Subcutaneous abdominal adipose tissue (tissue), 5 donors: Measurements from ENCODE around the gene CHST11.
"Not testable (repeated sequence)": the region's sequence is repeated elsewhere in the genome, so short reads cannot be mapped to it uniquely, and the experiment has no call there.

ENCODE experiments used
- H3K27ac ChIP-seq: one replicate; pipeline ENCODE4 v1.7.0; 2013; ENCODE audit warnings: low read depth, mild to moderate bottlenecking, inconsistent platforms, low read length, moderate library complexity
- H3K27me3 ChIP-seq, 5 donors: one replicate each; pipeline ENCODE4 v1.7.0; 2013; ENCODE audit warnings: low read length in 5 of 5, inconsistent platforms in 1 of 5; ENCODE audit not compliant: control insufficient read depth in 5 of 5, insufficient read depth in 4 of 5
- H3K36me3 ChIP-seq, 5 donors: one replicate each; pipeline ENCODE4 v1.7.0; 2013; ENCODE audit warnings: low read length in 5 of 5; ENCODE audit not compliant: control insufficient read depth in 5 of 5, insufficient read depth in 5 of 5
- H3K4me1 ChIP-seq, 5 donors: one replicate each; pipeline ENCODE4 v1.7.0; 2013; ENCODE audit warnings: low read length in 5 of 5, mild to moderate bottlenecking in 3 of 5, moderate library complexity in 1 of 5; ENCODE audit not compliant: control insufficient read depth in 5 of 5, insufficient read depth in 5 of 5
- H3K4me3 ChIP-seq, 5 donors: one replicate each; pipeline ENCODE4 v1.7.0; 2013; ENCODE audit warnings: low read length in 5 of 5, low read depth in 1 of 5
- H3K9ac ChIP-seq, 5 donors: one replicate each; pipeline ENCODE4 v1.7.0; 2013; ENCODE audit warnings: low read length in 5 of 5, mild to moderate bottlenecking in 4 of 5, moderate library complexity in 3 of 5
- H3K9me3 ChIP-seq, 5 donors: one replicate each; pipeline ENCODE4 v1.7.0; 2013; ENCODE audit warnings: low read length in 5 of 5; ENCODE audit not compliant: control insufficient read depth in 5 of 5
- donor health status: healthy.
- donor health status: healthy.
- donor health status: healthy.
- donor health status: healthy.
- donor health status: healthy.

CHST11 gene

DNA sequence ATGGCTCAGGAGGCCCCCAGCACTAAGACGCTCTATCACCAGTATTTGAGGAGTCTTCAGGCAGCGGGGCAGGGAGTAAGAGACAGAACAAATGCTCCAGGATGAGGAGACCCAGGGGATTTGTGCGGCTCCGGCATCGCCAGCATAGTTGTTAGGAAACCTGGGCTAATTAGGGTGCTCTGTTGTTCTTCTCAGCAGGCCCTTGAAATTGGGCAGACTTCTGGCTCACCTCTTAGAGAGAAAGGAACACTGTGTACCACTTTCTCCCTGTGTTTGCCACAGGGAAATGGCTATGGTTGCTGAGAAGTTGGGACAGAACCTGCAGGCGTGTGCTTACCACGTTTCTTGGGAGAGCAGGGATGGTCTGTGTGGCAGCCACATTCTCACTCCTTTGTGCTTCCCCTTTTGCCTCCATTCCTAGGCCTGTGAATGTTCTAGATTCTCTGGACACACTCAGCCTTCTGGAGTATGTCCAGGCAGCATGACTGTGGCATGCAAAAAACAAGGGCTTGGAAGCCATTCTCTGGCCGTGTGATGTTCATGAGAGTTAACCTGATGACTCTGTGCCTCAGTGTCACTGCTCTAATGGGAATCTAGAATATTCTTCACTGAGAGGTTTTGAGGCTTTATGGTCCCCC is 109.0 kb downstream of the CHST11 start:
- no peak overlapping the region for H3K9ac ChIP-seq
- no peaks in the 10 kb centered on the region for H3K27me3 ChIP-seq
- no peak overlapping the region for H3K4me3 ChIP-seq
- H3K36me3 ChIP-seq, result no peaks in the 10 kb centered on the region
- H3K4me1 ChIP-seq, result peaks cover 5 to 22% (median 15%) of the 10 kb centered on the region in 5 donors
- H3K27ac ChIP-seq, result no peak overlapping the region
- peaks cover 0 to 10% (median 0%) of the 10 kb centered on the region in 5 donors for H3K9me3 ChIP-seq

DNA sequence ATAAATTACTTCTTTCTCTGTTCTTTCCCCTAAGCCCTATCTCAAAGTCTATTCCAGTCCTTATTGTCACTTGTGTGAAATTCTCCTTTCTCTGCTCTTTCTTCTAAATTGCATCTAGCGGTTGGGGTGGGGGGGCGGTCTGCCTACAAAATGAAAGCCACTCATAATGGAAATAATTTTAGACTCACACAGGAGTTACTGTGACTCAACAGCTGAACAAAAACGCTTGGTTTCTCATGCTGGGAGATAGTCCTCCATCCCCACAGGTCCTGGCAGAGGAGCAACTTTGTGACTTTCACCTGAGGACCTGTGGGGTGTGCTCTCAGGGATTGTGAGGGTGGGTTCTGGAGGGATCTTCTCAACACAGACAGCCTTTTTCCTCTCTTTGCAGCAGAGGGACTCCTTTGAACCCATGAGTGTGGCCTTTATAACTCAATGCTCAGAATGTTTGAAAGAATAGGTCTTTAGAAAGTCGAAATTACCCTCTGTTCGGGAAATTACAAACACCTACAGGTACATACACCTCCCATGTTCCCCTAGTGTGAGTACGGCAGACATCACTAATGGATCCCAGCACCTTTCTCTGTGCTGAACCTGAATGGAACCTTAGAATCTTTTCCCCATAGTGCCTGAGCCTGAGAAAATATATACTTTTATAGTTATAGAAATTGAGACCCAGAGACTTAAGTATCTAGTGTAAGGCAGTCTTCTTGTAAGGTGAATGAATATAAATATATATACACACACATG is 109.7 kb downstream of the CHST11 start:
- Histone ChIP-seq H3K4me3 (no peak overlapping the region), H3K27ac (no peak overlapping the region)

DNA sequence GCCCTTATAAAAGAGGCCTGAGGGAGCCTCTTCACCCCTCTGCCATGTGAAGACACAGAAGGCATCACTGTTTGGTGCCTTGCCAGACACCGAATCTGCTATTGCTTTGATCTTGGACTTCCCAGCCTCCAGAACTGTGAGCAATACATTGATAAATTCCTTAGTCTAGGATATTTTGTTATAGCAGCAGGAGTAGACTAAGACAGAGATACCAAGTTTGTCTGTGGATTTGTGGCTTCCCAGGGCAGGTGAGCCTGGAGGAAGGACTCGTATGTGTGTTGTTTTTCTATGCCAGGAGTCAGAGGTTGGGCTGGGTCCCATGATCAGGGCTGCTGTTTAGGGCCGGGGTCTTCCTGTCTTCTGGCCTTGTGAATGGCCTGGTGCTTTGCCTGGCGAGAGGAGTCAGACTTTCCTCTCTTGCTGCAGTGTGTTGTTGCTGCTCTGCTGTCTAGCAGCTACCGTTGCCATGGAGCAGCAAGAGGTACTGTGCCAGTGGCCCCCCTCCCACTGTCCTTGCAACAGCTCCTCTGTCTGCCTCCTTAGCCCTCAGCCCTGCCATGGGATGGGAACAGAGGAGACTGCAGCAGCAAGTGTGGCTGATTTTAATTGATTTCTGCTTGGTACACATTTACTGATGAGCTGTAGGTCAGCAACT is 111.2 kb downstream of the CHST11 start:
- no peak overlapping the region for H3K4me3 ChIP-seq
- peaks cover 0 to 10% (median 0%) of the 10 kb centered on the region in 5 donors for H3K9me3 ChIP-seq
- H3K27ac ChIP-seq, result no peak overlapping the region
- no peaks in the 10 kb centered on the region for H3K27me3 ChIP-seq
- no peak overlapping the region for H3K9ac ChIP-seq
- no peaks in the 10 kb centered on the region for H3K36me3 ChIP-seq
- H3K4me1 ChIP-seq, result peaks cover 5 to 22% (median 15%) of the 10 kb centered on the region in 5 donors

More for the DNA sequence above, 109.7 kb downstream of the CHST11 start:
- Histone ChIP-seq H3K9ac (no peak overlapping the region), H3K27me3 (no peaks in the 10 kb centered on the region), H3K36me3 (no peaks in the 10 kb centered on the region), H3K4me1 (peaks cover 5 to 22% (median 15%) of the 10 kb centered on the region in 5 donors), H3K9me3 (peaks cover 0 to 10% (median 0%) of the 10 kb centered on the region in 5 donors)

DNA sequence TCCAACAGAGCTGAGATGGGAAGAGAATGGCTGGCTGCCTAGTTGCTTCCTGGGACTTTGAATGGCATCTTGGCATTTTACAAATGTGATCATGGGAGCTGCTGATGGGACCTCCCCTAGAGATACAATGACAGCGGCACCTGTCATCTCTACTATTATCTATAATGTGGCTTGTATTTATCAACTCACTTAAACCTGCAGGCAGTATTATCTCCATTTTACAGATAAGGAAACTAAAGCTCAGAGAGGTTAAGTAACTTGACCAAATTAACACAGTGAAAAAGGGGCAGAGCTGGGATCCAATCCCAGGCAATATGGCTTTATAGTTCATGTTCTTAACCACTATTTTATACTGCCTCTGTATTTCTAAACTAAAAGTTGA is 111.7 kb downstream of the CHST11 start:
- H3K9me3 ChIP-seq, result peaks cover 0 to 10% (median 0%) of the 10 kb centered on the region in 5 donors
- no peak overlapping the region for H3K27ac ChIP-seq
- no peak overlapping the region for H3K9ac ChIP-seq
- H3K36me3 ChIP-seq, result no peaks in the 10 kb centered on the region
- H3K27me3 ChIP-seq, result no peaks in the 10 kb centered on the region
- peaks cover 5 to 22% (median 15%) of the 10 kb centered on the region in 5 donors for H3K4me1 ChIP-seq
- no peak overlapping the region for H3K4me3 ChIP-seq

DNA sequence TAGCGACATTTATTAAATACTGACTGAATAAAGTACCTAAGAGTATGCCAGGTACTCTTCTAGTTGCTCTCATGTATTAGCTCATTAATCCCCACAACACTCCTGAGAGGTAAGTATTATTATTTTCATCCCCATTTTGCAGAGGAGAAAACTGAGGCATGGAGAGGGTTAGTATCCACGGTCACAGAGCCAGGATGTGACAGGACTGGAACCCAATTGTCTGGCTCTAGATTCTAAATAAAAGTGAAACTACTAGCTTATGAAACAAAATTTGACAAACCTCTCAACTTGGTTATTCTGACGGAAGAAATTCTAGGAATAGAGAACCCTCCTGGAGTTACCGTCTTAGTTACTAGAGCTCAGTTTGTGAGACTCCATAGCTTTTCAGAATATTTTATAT is 112.2 kb downstream of the CHST11 start:
- Histone ChIP-seq H3K27ac (no peak overlapping the region), H3K4me3 (no peak overlapping the region), H3K4me1 (peaks cover 5 to 22% (median 15%) of the 10 kb centered on the region in 5 donors), H3K36me3 (no peaks in the 10 kb centered on the region), H3K9me3 (peaks cover 0 to 10% (median 0%) of the 10 kb centered on the region in 5 donors), H3K9ac (no peak overlapping the region), H3K27me3 (no peaks in the 10 kb centered on the region)

DNA sequence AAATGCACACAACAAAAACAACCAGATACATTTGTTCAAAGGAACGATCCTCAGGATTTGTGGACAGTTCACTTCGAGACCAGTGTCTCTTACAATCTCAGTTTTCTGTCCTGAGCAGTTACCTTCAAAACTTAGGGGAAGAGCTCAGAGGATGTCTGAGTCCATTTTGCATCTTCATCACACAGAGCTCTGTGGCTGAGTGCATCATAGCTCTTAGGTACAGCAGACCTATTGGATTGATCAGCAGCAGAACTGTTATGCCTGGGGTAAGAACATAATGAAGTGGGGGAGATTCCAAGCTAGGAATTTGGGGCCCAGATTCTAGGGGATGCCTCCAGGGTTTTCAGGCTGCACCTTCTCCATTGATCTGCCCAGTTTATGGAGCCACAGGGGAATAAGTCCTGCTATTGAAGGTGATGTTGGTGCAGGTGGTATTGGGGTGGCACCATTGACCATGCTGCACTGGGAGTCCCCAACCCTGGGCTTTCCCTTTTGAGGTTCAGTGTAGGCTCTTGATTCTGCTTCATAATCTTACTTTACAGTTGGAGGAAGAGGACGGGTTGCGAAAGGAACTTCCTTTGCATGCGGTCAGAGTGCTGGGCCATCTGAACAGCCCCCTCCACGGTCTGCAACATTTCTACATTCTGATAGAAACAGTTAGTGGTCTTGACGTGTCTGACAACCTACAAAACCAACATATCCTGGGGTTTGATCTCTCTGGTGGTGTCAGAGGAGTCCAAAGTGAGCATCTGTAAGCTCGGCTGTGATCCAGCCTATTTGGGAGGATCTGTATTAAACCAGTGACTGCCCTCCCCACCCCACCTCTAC is 112.8 kb downstream of the CHST11 start:
- Histone ChIP-seq H3K27me3 (no peaks in the 10 kb centered on the region), H3K27ac (no peak overlapping the region), H3K36me3 (no peaks in the 10 kb centered on the region), H3K9me3 (peaks cover 0 to 5% (median 0%) of the 10 kb centered on the region in 5 donors), H3K4me1 (peaks cover 5 to 22% (median 15%) of the 10 kb centered on the region in 5 donors), H3K4me3 (peak overlapping the region in 1 of 5 donors; percentile 4), H3K9ac (no peak overlapping the region)

DNA sequence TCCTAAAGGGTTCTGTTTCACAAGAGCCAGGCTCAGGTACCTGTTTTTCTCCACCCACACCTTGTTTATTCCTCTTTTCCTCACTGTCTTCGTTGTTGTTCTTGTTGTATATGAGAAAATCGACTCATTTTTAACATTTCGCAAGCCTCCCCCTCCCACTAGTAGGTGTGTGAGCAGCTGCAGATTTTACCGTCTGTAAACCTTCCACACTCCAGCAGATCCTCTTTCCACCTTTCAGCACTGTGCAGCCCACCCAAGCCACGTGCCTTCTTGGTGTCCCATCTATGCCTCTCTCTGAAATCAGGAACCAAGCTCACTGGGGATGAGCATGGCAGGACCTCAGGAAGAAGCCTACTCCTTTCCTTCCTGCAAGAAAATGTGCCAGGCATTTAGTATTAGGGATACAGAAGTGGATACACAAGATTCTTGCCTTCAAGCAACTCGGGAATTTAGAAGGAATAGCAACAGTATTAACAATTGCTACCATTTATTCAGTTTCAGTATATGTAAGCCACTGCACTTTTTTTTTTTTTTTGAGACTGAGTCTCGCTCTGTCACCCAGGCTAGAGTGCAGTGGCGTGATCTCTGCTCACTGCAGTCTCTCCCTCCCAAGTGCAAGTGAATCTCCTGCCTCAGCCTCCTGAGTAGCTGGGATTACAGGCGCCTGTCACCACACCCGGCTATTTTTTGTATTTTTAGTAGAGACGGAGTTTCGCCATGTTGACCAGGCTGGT is 113.6 kb downstream of the CHST11 start:
- H3K4me3 ChIP-seq, result peak overlapping the region in 1 of 5 donors; percentile 4

DNA sequence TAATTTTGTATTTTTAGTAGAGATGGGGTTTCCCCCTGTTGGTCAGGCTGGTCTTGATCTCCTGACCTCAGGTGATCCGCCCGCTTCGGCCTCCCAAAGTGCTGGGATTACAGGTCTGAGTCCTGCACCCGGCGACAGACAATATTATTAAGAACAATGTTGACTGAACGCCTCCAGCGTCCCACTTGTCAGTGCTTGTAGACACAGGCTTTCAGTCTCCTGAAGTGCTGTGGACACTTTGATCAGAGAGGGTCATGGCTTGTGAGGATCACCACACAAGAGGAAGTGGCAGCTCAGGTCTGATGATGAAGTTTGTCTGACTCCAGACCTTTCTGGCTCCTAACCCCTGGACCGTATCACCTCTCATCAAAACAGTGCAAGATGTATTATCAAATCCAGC is 114.6 kb downstream of the CHST11 start:
- no peak overlapping the region for H3K4me3 ChIP-seq
- H3K27ac ChIP-seq, result no peak overlapping the region
- H3K9me3 ChIP-seq, result peaks cover 0 to 4% (median 0%) of the 10 kb centered on the region in 5 donors
- H3K4me1 ChIP-seq, result peaks cover 0 to 15% (median 10%) of the 10 kb centered on the region in 5 donors
- H3K9ac ChIP-seq, result no peak overlapping the region
- H3K36me3 ChIP-seq, result no peaks in the 10 kb centered on the region
- no peaks in the 10 kb centered on the region for H3K27me3 ChIP-seq

More for the DNA sequence above, 113.6 kb downstream of the CHST11 start:
- Histone ChIP-seq H3K9ac (no peak overlapping the region), H3K4me1 (peaks cover 5 to 21% (median 15%) of the 10 kb centered on the region in 5 donors), H3K36me3 (no peaks in the 10 kb centered on the region), H3K27ac (no peak overlapping the region), H3K27me3 (no peaks in the 10 kb centered on the region), H3K9me3 (peaks cover 0 to 4% (median 0%) of the 10 kb centered on the region in 5 donors)

DNA sequence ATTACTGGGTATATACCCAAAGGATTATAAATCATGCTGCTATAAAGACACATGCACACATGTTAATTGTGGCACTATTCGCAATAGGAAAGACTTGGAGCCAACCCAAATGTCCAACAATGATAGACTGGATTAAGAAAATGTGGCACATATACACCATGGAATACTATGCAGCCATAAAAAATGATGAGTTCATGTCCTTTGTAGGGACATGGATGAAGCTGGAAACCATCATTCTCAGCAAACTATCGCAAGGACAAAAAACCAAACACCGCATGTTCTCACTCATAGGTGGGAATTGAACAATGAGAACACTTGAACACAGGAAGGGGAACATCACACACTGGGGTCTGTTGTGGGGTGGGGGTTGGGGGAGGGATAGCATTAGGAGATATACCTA is 117.6 kb downstream of the CHST11 start:
- not testable (repeated sequence) for H3K36me3 ChIP-seq, H3K9ac ChIP-seq, H3K27ac ChIP-seq, H3K4me3 ChIP-seq, H3K9me3 ChIP-seq, H3K27me3 ChIP-seq
- peaks cover 0 to 17% (median 10%) of the 10 kb centered on the region in 5 donors for H3K4me1 ChIP-seq
